ENCODE data around the gene UNC13B.

The UNC13B gene

DNA sequence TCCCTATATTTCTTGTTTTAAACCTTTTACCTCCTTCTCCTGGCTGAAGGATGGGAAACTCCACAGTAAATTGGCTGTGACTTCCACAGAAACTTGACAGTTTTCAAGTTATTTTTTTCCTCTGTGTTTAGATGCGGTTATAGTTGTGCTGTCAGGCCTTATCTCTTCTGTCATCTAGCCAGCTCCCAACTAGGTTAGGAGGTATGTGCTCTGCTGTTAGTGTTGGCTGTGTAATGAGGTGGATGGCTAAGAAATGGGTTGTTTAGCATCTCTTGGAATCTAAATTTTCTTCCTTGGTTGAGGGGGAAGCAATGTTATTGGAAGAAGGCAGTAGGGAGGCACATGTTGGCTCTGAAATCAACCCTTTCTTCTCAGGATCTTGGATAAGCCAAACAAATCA is 178.2 kb downstream of the UNC13B start:
- DNase-seq: no peak

DNA sequence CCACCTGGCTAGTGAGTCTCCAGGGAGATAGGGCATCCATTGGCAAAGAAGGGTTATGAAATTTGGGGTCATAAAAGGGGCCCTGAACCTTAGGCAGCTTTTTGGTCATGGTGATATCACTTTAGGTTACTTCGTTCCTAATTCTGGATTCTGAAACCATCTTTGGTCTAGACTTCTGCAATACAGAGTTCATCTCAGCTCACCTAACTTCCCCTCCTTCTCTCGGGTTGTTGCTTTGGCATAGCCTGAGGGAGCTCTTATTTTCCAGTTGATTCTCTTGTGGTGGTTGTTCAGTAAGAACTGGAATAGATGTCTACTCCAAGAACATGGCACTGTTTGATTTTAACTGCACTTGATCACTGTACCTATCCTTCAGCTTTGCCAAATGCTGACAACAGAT is 179.2 kb downstream of the UNC13B start:
- no peak for DNase-seq

GRCh38 chr9:35341585-35341984 is 179.8 kb downstream of the UNC13B start:
- DNase-seq: no peak

DNA sequence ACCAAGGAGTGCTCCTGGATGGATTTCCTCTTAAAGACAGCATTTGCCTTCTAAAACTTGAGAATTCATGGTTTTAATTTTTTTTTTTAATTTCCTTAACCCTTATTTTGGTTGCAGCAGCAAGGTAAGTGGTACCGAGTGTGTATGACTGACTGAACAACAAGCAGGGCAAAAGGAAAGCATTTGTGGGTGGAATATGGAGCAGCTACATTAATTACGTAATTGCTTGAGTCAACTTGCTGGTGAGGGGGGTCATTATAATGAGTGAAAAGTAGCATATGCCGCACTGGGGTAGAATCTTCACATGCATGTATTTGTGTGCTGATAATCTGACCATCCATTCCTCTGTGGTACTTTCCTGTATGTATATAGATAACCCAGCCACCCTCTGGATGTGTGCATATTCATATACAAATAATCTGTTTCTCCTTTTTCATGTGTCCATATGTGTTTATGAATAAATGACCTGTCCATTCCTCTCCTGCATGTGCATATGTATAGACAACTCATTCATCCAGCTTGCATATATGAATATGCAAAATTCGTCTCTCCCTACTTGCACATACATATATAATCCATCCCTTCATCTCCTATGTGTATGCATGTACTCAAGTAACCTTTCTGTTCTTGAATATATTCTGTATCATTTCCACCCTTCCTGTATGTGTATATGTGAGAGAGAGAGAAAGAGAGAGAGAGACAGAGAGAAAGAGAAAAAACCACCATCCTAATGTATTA is 180.6 kb downstream of the UNC13B start:
- DNase-seq: no peak

DNA sequence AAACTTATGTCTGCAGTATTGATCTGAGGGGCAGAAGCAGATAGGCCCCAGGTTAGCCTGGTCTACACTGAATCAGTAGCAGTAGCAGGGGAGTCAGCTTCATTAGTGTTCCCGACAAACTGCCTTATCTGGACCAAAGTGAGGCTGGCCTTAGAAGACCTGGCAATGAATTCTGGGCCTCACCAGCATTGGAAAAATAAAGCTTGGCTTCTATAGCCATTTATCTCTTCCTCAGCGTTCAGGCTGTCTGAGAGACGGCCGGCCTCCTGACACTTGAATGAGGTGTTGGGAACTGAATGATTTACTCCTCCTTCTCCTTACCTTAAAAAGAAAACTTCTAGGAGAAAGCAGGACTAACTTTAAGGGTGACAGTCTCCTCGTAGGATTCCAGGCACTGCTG is 186.3 kb downstream of the UNC13B start:
- no peak for DNase-seq

- DNase-seq: no peak
Measured at GRCh38 chr9:35349287-35349990, 187.6 kb downstream of the UNC13B start.

GRCh38 chr9:35350212-35350611 is 188.4 kb downstream of the UNC13B start:
- no peak for DNase-seq

- DNase-seq: no peak
Measured at GRCh38 chr9:35350827-35351549, 189.2 kb downstream of the UNC13B start.

DNA sequence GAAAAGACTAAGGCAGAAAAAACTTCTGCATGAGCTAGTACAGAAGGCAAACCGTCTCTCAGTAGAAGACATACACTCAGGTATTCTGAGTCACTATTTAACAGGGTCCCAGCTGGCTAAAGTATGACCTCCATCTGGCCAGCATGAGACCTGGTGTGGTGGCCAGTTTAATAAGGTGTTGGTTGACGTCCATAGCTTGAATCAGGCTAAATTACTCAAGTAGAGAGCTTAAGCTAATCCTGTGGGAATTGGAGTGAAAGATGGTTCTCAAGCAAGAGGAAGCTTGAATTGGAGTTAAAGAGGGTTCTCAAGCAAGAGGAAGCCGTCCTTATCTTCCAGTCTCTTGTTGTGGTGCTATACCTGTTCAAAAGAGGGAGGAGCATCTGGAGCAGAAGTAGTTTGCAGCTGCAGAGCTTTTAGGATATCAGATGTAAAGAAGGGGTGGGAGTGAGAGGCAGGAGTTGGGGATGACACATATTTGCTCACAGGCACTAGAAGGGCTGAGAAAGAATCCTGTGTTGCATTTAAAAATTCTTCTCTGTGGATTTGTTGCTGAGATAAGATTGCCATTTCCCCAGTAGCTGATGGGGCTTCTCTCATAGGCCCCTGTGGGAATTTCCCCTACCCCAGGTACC is 192.0 kb downstream of the UNC13B start:
- DNase-seq: no peak

GRCh38 chr9:35355939-35356338 is 194.1 kb downstream of the UNC13B start:
- no peak for DNase-seq

DNA sequence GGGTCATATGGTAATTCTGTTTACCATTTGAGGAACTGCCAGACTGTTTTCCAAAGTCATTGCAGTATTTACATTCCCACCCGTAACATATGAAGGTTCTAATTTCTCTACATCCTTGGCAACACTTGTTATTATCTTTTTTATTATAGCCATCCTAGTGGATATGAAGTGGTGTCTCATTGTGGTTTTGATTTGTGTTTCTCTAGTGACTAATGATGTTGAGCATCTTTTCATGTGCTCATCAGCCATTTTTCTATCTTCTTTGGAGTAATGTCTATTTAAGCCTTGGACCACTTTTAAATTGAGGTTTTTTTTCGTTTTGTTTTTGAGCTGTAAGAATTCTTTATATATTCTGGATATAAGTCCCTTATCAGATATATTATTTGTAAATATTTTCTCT is 195.3 kb downstream of the UNC13B start:
- peak; percentile 11 for DNase-seq

DNA sequence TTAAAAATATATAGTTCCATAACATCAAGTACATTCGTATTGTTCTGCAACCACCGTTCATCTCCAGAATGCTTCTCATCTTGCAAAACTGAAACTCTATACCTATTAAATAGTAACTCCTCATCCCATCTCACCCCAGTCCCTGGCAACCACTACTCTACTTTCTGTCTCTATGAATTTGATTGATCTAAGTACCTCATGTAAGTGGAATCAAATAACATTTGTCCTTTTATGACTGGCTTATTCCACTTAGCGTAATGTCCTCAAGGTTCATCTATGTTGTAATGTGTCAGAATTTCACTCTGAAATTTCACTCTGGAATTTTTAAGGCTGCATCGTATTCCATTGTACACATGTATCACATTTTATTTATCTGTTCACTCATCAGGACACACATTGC is 196.0 kb downstream of the UNC13B start:
- no peak for DNase-seq

DNA sequence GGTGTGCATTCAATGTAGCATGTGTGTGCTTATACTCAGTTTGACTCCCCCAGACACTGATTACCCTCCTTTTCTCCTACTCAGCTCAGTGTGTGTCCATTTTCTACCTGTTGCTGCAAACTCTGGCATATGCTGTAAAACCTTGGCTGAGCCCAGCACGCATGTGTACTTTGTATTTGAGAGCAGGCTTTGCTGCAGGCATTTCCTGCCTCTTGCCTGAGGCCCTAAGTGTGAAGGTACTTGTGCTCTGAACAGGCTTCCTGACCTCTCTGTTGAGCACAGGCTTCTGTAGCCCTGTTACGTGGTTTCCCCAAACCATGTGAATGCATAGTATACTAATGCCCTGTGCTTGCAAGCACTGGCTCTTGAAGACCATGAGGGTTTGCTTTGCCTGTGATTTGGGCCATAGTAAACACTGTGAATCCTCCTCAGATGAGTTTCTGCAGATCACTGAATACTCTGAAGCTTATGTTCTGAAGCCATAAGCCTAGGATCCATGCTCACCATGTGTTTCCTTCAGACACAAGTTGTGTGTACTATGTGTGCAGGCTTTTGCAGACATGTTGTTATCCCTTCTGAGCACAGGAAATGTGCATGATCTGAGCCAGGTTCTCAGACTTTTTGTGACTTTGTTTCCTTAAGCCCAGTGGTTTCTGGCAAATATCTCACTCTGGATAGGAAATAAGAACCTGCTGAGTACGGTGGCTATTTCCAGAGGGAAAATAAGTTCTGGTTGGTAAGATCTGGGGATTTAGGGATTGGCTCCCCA is 203.2 kb downstream of the UNC13B start:
- no peak for DNase-seq

- DNase-seq: no peak
Measured at GRCh38 chr9:35366627-35367026, 204.8 kb downstream of the UNC13B start.

DNA sequence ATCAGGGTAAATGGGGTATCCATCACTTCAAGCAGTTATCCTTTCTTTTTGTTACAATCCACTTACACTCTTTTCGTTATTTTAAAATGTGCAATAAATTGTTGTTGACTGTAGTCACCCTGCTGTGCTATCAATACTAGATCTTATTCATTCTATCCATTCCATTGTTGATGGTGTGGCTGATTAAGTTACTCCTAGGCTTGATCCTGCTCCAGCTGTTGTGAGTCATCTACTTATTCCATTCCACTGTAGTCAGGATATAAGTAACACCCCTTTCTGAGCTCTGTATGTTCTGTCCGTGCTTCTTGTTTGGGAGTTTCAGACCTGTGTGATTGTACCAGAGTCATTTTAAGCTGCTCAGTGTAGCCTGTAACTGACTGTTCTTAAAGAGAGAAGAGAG is 205.6 kb downstream of the UNC13B start:
- no peak for DNase-seq

DNA sequence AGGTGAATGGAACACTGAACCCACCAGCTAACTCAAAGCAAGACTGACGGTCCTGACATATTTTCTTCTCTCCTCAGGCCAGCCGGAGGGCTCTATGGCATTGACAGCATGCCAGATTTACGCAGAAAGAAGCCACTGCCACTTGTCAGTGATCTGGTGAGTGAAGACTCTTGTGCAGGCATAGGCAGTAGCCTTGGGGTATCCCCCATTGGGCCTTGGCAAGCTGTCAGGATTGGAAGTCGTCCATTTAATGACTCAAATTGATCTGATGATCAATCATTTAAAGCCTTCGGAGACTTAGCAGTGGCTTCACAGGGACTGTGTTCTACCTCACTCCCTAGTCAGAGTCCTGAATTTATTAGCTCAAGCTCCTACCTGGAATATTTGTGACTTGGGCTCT is 208.4 kb downstream of the UNC13B start:
- DNase-seq: no peak

DNA sequence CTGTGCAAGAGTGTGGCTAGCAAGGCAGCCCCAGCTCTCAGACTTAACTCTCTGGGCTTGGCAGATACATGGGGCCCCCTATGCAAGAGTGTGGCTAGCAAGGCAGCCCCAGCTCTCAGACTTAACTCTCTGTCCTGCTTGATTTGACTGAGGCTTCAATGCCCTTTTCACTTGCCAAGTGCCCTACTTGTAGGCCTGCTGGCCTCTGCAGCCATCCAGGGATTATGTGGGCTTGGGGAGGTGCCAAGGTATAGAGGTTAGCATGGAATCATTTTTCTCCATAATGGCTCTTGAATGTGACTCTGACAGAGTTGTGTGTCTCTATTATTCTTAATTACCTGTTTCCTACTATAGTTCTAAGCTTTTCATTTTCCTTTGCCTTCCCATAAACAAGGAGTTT is 212.6 kb downstream of the UNC13B start:
- no peak for DNase-seq

DNA sequence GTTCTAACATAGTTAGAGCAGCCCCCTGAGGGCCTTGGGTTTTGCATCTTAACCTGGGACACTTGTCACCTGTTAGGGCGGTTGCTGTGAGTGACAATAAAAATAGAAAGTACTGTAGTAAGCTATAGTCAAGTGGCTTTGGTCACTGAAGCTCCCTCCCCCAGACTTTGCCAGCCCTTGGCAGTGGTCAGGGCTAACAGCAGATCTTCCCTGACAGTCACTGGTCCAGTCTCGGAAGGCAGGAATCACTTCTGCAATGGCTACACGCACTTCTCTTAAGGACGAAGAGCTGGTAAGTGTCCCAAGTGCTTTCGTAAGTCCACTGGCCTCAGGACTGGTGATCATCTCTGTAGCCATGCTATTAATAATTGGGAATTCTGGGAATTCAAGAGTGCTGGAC is 213.1 kb downstream of the UNC13B start:
- DNase-seq: no peak

- DNase-seq: no peak
Measured at GRCh38 chr9:35380039-35380438, 218.2 kb downstream of the UNC13B start.

DNA sequence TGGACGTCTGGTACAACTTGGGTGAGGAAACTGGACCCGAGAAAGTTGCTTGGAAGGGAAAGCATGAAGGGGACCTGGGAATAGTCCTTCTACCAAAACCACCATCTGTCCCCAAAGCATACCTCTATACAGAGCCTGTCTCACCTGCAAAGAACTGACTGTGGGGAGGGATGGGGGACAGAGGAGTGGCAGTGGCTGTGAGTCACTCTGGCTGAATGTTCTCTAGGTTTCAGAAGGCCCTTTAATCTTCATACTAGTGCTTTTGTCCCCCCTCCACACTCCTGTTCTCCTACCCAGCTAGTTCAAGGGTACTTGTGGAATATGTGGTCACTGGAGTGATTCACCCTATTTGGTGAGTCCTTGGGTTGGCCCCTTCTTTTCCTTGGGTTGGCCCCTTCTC is 218.8 kb downstream of the UNC13B start:
- DNase-seq: no peak

- DNase-seq: no peak
Measured at GRCh38 chr9:35385042-35385441, 223.2 kb downstream of the UNC13B start.

- no peak for DNase-seq
Measured at GRCh38 chr9:35395076-35395705, 233.4 kb downstream of the UNC13B start.
